Measurements from ENCODE around the gene MLPH.

MLPH gene

DNA sequence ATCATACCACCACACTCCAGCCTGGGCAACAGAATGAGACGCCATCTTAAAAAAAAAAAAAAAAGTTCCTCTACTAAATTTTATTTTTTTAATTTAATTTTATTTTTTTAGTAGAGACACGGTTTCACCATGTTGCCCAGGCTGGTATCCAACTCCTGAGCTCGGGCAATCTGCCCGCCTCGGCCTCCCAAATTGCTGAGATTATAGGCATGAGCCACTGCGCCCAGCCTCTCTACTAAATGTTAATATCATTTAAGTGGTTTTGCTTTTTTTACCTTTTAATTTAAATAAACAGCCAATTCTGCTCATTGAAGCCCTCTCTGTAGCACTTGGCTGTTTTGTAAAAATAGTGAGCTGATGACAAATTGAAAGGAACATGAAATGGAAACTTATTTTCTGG lies 94.3 kb downstream of the MLPH start:
- CTCF ChIA-PET: interaction anchor here (0.6 to 1.4 kb wide), 7 partner anchors 9 to 251 kb away, joined by 3 to 6 read pairs (median 3); no protein-coding TSS in a partner anchor
- no peak for DNase-seq (ENCODE audit: extremely low spot score)
- POLR2A ChIA-PET: no interaction called here
- TF ChIP-seq SP1 (IDR thresholded peaks at IDR 0.05) (no peak), SUZ12 (IDR thresholded peaks at IDR 0.05) (no peak), L3MBTL2 (conservative IDR thresholded peaks at IDR 0.05) (no peak), ZNF384 (IDR thresholded peaks at IDR 0.05) (no peak), ELF4 (IDR thresholded peaks at IDR 0.05) (no peak), FOXM1 (IDR thresholded peaks at IDR 0.05; ENCODE audit: borderline replicate concordance) (no peak), HDGF (IDR thresholded peaks at IDR 0.05; ENCODE audit: borderline replicate concordance) (no peak), BHLHE40 (IDR thresholded peaks at IDR 0.05; ENCODE audit: borderline replicate concordance) (no peak), ARNT (IDR thresholded peaks at IDR 0.05) (no peak), LEF1 (IDR thresholded peaks at IDR 0.05; ENCODE audit: borderline replicate concordance) (no peak)
- TF ChIP-seq, protein P1, sequence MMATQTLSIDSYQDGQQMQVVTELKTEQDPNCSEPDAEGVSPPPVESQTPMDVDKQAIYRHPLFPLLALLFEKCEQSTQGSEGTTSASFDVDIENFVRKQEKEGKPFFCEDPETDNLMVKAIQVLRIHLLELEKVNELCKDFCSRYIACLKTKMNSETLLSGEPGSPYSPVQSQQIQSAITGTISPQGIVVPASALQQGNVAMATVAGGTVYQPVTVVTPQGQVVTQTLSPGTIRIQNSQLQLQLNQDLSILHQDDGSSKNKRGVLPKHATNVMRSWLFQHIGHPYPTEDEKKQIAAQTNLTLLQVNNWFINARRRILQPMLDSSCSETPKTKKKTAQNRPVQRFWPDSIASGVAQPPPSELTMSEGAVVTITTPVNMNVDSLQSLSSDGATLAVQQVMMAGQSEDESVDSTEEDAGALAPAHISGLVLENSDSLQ (IDR thresholded peaks at IDR 0.05): no peak

DNA sequence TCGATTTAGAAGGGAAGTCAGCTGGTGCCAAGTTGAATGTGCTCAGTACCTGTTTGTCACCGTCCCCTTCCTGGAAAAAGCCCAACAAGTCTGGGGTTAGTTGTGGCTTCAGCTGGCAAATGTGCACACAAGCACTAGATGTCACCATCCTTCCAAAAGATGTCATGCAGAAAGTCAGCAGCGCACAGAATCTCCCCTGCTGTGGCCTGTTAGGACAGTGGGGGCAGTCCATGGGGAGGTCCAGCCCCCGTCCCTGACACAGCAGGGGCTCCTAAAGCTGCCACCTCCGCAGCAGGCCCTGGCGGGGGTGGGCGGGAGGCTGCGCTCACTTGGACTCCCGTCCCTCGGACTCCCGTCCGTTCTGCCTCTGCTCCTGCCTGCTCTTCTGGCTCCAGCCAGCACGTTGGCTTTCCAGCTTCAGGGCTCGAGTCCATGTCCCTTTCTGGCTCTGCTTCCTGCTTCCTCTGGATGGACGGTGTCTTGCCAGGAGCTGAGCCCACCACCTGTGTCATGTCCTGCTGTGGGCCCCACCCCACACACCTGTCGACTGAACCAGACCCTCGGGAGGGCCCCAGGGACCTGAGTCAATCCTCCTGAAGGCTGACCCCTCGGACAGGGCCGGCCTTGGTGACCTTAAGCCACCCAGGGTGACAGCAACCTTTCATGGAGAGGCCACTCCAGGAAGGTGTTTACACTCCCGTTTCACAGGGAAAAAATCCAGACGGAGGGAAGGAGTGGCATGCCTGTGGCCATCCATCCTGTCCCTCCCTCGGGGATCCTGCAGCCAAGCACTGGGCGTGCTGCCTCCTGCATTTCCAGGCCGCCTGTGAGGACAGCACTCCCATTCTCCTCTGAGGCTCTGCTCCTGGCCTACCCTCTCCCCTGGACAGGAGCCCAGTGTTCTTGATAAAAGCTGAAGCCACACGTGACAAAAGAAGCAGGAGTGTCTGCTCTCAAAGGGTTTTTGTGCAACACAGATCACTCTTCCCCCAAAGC lies 95.0 kb downstream of the MLPH start:
- ChIA-PET CTCF (interaction anchor here (0.6 to 1.4 kb wide), 7 partner anchors 10 to 251 kb away, joined by 3 to 6 read pairs (median 3); no protein-coding TSS in a partner anchor), POLR2A (no interaction called here)
- DNase-seq (ENCODE audit: extremely low spot score): peak; percentile 46
- no peak for TF ChIP-seq FOXK2 (IDR thresholded peaks at IDR 0.05)
- TF ChIP-seq BHLHE40 (IDR thresholded peaks at IDR 0.05; ENCODE audit: borderline replicate concordance): no peak
- TF ChIP-seq, protein P1 (IDR thresholded peaks at IDR 0.05): no peak
- TF ChIP-seq FOXM1 (IDR thresholded peaks at IDR 0.05; ENCODE audit: borderline replicate concordance): no peak
- no peak for TF ChIP-seq NFRKB (IDR thresholded peaks at IDR 0.05)
- TF ChIP-seq LEF1 (IDR thresholded peaks at IDR 0.05; ENCODE audit: borderline replicate concordance): no peak
- TF ChIP-seq SUZ12 (IDR thresholded peaks at IDR 0.05): no peak
- no peak for TF ChIP-seq SP1 (IDR thresholded peaks at IDR 0.05)
- TF ChIP-seq ELF4 (IDR thresholded peaks at IDR 0.05): no peak

DNA sequence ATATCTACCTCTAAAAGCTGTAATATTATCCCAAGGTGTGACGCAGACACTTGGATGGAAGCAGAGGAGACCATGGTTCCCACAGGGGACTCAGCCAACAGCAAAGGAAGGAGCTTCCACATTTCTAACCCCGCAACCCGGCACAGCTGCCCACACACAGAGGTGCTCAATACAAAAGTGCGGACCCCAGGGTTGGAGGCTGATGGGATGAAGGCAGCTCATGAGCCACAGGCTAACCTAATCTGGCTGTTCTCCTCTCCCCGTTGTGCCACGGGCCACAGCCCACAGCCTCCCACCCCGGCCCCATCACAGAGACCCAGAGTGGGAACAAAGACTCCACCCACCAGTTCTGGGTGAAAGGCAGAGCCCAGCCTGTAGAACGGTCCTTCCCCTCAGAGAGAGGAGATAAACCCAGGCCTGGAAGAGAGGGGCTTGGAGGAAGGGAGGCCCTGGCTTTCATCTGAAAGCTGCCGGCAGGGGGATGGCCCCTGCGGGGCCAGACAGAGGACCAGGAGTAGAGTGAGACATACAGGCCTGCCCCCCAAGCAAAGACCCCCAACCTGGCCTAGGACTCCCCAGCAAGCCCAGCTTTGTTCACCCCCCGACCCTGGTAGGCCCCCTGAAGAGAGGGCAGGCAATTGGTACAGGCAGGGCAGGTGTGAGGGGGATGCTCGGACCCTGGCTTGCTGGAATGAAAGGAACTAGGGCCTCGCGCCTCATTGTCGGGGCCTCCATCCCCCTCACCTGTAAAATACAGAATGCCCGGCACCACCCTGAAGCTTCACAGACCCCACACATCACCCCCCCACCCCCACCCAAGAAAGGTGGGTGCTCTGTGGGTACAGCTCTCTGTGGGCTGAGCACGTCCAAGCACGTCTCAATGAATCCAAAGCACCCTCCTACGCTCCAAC lies 96.6 kb downstream of the MLPH start:
- CTCF ChIA-PET: interaction anchor here (0.6 kb wide), 1 partner anchor 174 kb away, joined by 4 read pairs; no protein-coding TSS in a partner anchor
- POLR2A ChIA-PET: no interaction called here
- no peak for TF ChIP-seq FOXK2 (IDR thresholded peaks at IDR 0.05)
- TF ChIP-seq BHLHE40 (IDR thresholded peaks at IDR 0.05; ENCODE audit: borderline replicate concordance): no peak
- TF ChIP-seq SUZ12 (IDR thresholded peaks at IDR 0.05): no peak
- TF ChIP-seq ZNF384 (IDR thresholded peaks at IDR 0.05): no peak
- no peak for TF ChIP-seq HDGF (IDR thresholded peaks at IDR 0.05; ENCODE audit: borderline replicate concordance)
- no peak for TF ChIP-seq SP1 (IDR thresholded peaks at IDR 0.05)
- TF ChIP-seq, protein P1 (IDR thresholded peaks at IDR 0.05): no peak
- no peak for TF ChIP-seq L3MBTL2 (conservative IDR thresholded peaks at IDR 0.05)
- no peak for TF ChIP-seq ELF4 (IDR thresholded peaks at IDR 0.05)
- TF ChIP-seq FOXM1 (IDR thresholded peaks at IDR 0.05; ENCODE audit: borderline replicate concordance): no peak
- no peak for TF ChIP-seq TARDBP (IDR thresholded peaks at IDR 0.05)
- TF ChIP-seq FOXA1 (IDR thresholded peaks at IDR 0.05): no peak
- TF ChIP-seq NFRKB (IDR thresholded peaks at IDR 0.05): no peak
- no peak for TF ChIP-seq LEF1 (IDR thresholded peaks at IDR 0.05; ENCODE audit: borderline replicate concordance)
- no peak for TF ChIP-seq CTBP1 (IDR thresholded peaks at IDR 0.05; ENCODE audit: borderline replicate concordance)
- TF ChIP-seq ARNT (IDR thresholded peaks at IDR 0.05): no peak
- no peak for DNase-seq (ENCODE audit: extremely low spot score)

DNA sequence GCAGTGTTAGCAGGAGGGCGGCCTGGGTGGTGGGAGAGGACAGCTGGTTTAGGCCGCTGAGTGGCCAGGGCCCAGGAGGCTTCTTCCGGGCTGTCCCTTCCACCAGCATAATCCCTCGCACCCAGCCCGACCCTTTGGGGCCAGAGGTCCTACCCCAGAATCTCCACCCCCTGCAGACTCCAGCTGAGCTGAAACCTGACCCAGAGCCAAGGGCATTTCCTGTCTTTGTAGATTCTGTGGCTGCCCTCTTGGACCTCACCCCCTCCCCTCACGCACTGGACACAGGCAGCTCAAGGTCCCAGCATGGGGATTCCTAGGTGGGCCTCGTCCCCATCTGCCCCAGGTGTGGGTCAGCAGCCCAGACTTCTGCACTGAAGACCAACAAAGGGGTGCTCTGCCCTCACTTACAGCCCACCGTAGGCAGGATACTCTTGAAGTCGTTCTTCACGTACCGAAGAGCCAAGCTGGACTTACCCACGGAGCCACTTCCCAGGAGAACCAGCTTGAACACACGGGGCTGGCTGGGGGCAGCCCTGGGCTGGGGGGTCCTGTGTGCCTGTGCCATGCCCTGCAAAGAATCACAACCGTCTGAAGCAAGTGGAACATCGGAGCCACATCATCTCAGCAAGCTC lies 98.7 kb downstream of the MLPH start:
- ChIA-PET CTCF (no interaction called here), POLR2A (no interaction called here)
- DNase-seq (ENCODE audit: extremely low spot score): no peak
- TF ChIP-seq ELF4 (IDR thresholded peaks at IDR 0.05) (no peak), L3MBTL2 (conservative IDR thresholded peaks at IDR 0.05) (no peak), FOXK2 (IDR thresholded peaks at IDR 0.05) (no peak), TARDBP (IDR thresholded peaks at IDR 0.05) (no peak), NFRKB (IDR thresholded peaks at IDR 0.05) (no peak), BHLHE40 (IDR thresholded peaks at IDR 0.05; ENCODE audit: borderline replicate concordance) (no peak), FOXA1 (IDR thresholded peaks at IDR 0.05) (no peak), ZNF384 (IDR thresholded peaks at IDR 0.05) (no peak), HDGF (IDR thresholded peaks at IDR 0.05; ENCODE audit: borderline replicate concordance) (no peak), SUZ12 (IDR thresholded peaks at IDR 0.05) (no peak), ARNT (IDR thresholded peaks at IDR 0.05) (no peak), CTBP1 (IDR thresholded peaks at IDR 0.05; ENCODE audit: borderline replicate concordance) (no peak), FOXM1 (IDR thresholded peaks at IDR 0.05; ENCODE audit: borderline replicate concordance) (no peak), LEF1 (IDR thresholded peaks at IDR 0.05; ENCODE audit: borderline replicate concordance) (no peak), SP1 (IDR thresholded peaks at IDR 0.05) (no peak)
- TF ChIP-seq, protein P1 (IDR thresholded peaks at IDR 0.05): no peak
